HG02981 (cell line): ENCODE results near the gene TAS2R10.
A peak's percentile ranks its signal among the peaks of the same experiment; 100 is the strongest.
"Not testable (repeated sequence)": the region's sequence is repeated elsewhere in the genome, so short reads cannot be mapped to it uniquely, and the experiment has no call there.

ENCODE experiments used
- ATAC-seq: cut with Tn5 transposase; IDR thresholded peaks from one replicate; pipeline ENCODE4 v1.9.1; 2021; ENCODE audit warnings: mild to moderate bottlenecking, moderate library complexity; ENCODE audit not compliant: unreplicated experiment

TAS2R10 gene

GRCh38 chr12:10826258-10826657 lies at the start of gene TAS2R10:
TAS2R10 (minus strand) TSS chr12:10826358; CDS start chr12:10826269, 89 bp downstream.
- no peak for ATAC-seq

GRCh38 chr12:10873378-10873777 lies 47.2 kb upstream of the TAS2R10 start:
- no peak for ATAC-seq

GRCh38 chr12:10867381-10867780 lies 41.2 kb upstream of the TAS2R10 start:
- ATAC-seq, result no peak

DNA sequence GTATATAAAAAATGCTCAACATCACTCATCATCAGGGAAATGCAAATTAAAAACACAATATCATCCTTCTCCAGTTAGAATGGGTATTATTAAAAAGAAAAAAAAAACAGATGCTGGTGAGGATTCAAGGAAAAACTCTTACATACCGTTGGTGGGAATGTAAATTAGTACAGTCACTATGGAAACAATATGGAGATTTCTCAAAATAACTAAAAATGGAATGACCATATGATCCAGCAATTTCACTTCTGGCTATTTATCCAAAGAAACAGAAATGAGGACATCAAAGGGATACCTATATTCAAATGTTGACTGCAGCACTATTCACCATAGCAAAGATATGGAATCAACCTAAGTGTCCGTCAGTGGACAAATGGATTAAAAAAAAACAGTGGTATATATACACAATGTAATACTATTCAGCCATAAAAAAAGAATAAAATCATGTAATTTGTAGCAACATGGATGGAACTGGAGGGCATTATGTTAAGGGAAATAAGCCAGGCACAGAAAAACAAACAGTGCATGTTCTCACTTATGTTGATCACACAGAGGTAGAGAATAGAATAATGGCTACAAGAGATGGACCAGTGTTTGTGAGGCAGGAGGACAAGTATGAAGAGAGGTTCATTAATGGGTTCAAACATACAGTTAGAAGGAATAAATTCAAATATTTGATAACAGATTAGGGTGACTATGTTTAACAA lies 37.5 kb upstream of the TAS2R10 start:
- no peak for ATAC-seq

DNA sequence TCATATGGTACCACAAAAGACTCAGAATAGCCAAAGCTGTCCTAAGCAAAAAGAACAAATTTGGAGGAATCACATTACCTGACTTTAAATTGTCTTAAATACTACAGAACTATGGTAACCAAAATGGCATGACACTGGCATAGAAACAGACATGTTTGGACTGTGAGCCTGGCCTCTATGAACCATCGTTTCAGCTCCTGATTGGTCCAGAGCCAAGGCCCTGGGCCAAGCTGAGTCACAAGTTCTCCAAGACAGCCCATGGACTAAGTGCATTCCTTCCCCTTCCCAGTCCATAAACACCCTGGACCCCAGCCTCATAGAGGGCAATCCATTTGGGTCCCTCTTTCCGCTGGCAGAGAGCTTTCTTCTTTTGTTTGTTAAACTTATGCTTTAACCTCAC lies 35.2 kb upstream of the TAS2R10 start:
- no peak for ATAC-seq

DNA sequence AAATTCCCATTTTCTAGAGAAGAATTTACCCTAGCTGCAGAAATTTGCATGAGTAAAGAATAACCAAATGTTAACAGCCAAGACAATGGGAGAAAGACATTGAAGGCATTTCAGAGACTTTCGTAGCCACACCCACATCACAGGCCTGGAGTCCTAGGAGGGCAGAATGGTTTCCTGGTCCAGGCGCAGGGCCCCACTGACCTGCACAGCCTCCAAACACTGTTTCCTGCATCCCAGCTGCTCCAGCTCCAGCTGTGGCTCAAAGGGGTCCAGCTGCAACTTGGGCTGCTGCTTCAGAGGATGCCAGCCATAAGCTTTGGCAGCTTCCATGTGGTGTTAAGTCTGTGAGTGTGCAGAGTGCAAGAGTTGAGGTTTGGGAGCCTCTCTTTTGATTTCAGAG lies 29.6 kb upstream of the TAS2R10 start:
- ATAC-seq, result no peak

GRCh38 chr12:10853776-10854175 lies 27.6 kb upstream of the TAS2R10 start:
- no peak for ATAC-seq

- no peak for ATAC-seq
Measured at GRCh38 chr12:10851243-10851858, 25.2 kb upstream of the TAS2R10 start.

DNA sequence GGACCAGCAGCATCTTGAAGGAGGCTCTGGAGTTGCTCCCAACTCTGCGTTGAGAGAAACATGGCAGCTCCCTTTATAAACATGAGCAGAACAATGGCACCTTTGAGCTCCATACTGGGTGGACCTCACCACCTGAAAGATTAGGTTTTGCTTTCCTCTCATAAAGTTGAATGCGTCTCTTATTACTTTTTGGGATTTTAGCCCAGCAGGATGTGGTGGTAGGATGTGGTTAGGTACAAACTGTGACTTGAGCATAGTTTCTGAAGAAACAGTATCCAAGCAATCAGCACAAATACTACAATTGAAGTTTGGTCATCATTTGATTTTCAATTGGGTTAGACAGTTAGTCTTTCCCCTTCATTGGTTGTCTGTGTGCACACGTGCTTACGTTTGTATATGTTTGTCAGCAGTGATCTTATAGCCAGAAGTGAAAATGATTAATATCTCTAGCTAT lies 23.3 kb upstream of the TAS2R10 start, which contains the start of gene PRR4:
Gene PRR4 (minus strand): TSS at position 51 of the 454 bp plus-strand sequence. CDS start 38 bp downstream, at position 13.
- peak; percentile 67 for ATAC-seq

GRCh38 chr12:10847744-10848143 lies 21.6 kb upstream of the TAS2R10 start:
- ATAC-seq, result no peak

GRCh38 chr12:10842862-10843261 lies 16.7 kb upstream of the TAS2R10 start:
- ATAC-seq, result no peak

DNA sequence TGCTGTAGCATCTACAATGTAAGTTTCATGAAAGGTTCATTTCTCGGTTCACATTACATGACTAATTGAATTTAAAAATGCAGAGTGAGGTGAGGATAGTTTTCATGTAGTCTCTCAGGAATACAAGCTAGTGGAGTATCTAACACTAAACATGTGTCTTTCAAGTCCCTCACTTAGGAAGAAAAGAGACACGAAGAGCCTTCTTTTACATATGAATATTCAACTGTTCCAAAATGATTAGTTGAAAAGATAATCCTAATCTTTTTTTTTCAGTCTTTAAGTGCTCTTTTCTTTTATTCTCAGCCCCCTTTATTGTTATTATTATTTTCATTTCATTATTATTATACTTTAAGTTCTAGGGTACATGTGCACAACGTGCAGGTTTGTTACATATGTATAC lies 12.3 kb upstream of the TAS2R10 start:
- ATAC-seq, result no peak

- ATAC-seq, result no peak
Measured at GRCh38 chr12:10829994-10830393, 3.8 kb upstream of the TAS2R10 start.

- ATAC-seq, result no peak
Measured at GRCh38 chr12:10824957-10825356, 1.2 kb downstream of the TAS2R10 start.

GRCh38 chr12:10811883-10812536 lies 14.1 kb downstream of the TAS2R10 start:
- ATAC-seq, result no peak

DNA sequence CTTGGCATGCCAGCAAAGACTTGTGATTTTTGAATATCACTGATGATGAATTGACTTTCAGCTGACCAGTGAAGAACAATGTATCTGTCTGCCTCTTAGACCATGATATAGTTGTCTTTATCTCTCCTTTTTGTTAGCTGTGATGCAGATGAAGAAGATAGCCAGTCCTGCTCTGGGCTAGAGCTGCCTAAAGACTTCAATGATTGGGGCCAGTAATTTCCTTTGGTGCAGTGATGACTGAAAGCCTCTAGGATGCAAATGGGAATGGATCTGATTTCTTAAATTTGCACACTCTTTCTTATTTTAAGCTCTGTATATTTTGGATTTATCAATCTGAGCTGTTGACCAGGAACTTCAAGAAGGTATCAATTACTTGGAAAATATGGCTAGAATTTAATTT lies 16.1 kb downstream of the TAS2R10 start, which contains the start of gene TAS2R9:
Gene TAS2R9 (minus strand): TSS at position 101 of the 400 bp plus-strand sequence. CDS start 93 bp downstream, at position 8.
- ATAC-seq, result no peak

- ATAC-seq, result no peak
Measured at GRCh38 chr12:10807186-10807585, 19.0 kb downstream of the TAS2R10 start, which contains the start of gene TAS2R8. TAS2R8 (minus strand) TSS chr12:10807286; CDS start chr12:10806980, 306 bp downstream.

GRCh38 chr12:10802587-10802986 lies 23.6 kb downstream of the TAS2R10 start, which contains the start of gene TAS2R7:
TAS2R7 (minus strand) TSS chr12:10802627; CDS start chr12:10802570, 57 bp downstream.
- ATAC-seq, result no peak

DNA sequence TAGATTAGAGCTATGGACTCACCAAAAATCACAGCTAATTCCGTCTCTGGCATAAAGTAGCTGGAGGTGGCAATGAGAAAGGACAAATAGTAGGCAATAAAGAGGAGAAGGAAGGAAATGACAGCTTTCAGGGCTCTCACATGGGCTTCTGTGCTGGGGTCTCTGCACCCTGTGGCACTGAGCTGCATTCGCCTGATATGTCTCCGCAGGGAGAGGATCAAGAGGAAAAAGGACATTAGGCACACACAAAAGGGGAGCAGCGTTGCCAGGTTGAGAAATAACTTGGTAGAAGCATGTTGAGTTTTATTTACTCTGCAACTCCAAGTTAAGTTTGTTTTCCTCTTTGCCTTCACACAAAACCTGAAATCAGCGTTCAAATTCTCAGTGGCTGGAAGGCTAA lies 24.4 kb downstream of the TAS2R10 start:
- ATAC-seq, result no peak

GRCh38 chr12:10794222-10794621 lies 31.9 kb downstream of the TAS2R10 start:
- no peak for ATAC-seq

DNA sequence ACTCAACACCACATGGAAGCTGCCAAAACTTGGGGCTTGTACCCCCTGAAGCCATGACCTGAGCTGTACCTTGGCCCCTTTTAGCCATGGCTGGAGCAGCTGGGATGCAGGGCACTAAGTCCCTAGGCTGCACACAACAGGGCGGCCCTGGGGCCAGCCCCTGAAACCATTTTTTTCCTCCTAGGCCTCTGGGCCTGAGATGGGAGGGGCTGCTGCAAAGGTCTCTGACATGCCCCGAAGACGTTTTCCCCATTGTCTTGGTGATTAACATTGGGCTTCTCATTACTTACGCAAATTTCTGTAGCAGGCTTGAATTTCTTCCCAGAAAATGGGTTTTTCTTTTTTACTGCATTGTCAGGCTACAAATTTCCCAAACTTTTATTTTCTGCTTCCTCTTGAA lies 34.4 kb downstream of the TAS2R10 start:
- not testable (repeated sequence) for ATAC-seq
